Measurements from ENCODE around the gene NRXN3. TPM values are rescaled to one million over a fixed set of nuclear protein-coding genes. Genes with fewer than 3 reads are reported as not detected.

Gene NRXN3
- total RNA-seq, 1 donor, result 2.5 TPM

DNA sequence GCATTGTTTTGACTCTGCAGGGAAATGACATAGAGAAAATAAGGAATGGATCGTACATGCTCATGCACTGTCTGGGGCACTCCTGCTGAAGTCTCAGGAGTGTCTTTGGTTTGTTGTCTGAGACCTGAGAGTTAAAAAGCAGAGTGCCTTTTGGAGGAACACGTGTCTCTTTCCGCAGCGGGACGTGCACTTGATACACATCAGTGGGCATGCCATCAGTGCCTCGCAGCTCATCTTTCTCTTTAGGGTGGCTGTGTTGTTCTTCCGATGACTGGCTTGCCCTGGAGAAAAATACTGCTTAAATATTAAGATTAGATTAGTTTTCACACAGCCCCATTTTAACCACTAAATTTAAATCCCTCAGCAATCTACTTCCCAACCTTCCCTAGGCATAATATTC lies 1205.2 kb downstream of the NRXN3 start:
- Histone ChIP-seq H2AFZ (ENCODE audit: low read length) (no peak overlapping the region), H3K79me2 (ENCODE audit: insufficient read depth, low read length) (no peaks in the 10 kb centered on the region), H3K4me1 (ENCODE audit: insufficient read depth, low read length) (no peaks in the 10 kb centered on the region), H3K27ac (ENCODE audit: low read depth, low read length) (no peak overlapping the region), H4K20me1 (ENCODE audit: insufficient read depth, low read length) (no peaks in the 10 kb centered on the region), H3K36me3 (ENCODE audit: insufficient read depth, low read length) (no peaks in the 10 kb centered on the region), H3K9me3 (ENCODE audit: low read depth, low read length) (no peaks in the 10 kb centered on the region), H3K27me3 (ENCODE audit: insufficient read depth, low read length) (no peaks in the 10 kb centered on the region), H3K4me2 (ENCODE audit: insufficient read depth, low read length) (no peak overlapping the region), H3K4me3 (ENCODE audit: insufficient read depth, low read length) (no peak overlapping the region)
- TF ChIP-seq, protein P1, sequence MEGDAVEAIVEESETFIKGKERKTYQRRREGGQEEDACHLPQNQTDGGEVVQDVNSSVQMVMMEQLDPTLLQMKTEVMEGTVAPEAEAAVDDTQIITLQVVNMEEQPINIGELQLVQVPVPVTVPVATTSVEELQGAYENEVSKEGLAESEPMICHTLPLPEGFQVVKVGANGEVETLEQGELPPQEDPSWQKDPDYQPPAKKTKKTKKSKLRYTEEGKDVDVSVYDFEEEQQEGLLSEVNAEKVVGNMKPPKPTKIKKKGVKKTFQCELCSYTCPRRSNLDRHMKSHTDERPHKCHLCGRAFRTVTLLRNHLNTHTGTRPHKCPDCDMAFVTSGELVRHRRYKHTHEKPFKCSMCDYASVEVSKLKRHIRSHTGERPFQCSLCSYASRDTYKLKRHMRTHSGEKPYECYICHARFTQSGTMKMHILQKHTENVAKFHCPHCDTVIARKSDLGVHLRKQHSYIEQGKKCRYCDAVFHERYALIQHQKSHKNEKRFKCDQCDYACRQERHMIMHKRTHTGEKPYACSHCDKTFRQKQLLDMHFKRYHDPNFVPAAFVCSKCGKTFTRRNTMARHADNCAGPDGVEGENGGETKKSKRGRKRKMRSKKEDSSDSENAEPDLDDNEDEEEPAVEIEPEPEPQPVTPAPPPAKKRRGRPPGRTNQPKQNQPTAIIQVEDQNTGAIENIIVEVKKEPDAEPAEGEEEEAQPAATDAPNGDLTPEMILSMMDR (IDR thresholded peaks at IDR 0.05; ENCODE audit: extremely low read depth, low read depth, low read length), result no peak
- DNase-seq (ENCODE audit: insufficient read length, low spot score, missing footprints), result no peak

DNA sequence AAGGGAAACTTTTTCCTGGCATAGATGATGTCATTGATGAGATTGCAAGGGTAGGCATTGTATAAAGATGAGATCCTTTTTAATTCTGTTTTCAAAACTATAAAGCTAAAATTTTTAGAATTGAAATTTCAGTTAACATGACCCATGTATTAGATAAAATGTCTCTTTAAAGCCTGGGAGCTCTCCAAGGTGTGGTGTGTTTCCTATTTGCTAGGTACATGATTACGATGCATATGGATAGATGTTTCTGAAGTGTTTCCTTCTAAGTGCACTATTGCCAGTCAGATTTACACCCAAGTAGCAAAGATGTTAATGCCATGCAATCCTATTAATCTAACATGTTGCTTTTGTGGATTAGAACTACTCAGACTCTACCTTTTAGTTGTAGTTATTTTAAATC lies 1206.4 kb downstream of the NRXN3 start:
- no peak for DNase-seq (ENCODE audit: insufficient read length, low spot score, missing footprints)

DNA sequence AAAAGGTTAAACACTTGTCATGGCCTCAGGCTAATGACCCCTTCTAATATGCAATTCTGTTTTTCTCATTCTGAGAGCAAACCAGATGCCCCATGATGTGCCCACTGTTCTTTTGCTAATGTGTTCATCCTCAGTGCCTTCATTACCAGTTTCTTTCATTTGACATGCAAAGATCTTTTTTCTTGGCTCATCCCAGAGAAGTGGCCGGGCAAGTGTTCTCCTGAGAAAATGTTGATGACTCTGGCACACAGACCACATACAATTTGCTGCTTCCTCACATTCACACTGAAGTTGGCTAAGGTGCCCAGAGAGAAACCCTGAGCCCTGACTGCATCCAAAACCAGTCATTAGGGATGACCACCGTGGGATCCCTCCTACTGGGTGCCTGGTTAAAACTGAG lies 1207.8 kb downstream of the NRXN3 start:
- TF ChIP-seq, protein P1 (IDR thresholded peaks at IDR 0.05; ENCODE audit: extremely low read depth, low read depth, low read length), result no peak
- Histone ChIP-seq H3K27me3 (ENCODE audit: insufficient read depth, low read length) (no peaks in the 10 kb centered on the region), H3K4me2 (ENCODE audit: insufficient read depth, low read length) (no peak overlapping the region), H2AFZ (ENCODE audit: low read length) (no peak overlapping the region), H3K27ac (ENCODE audit: low read depth, low read length) (no peak overlapping the region), H3K36me3 (ENCODE audit: insufficient read depth, low read length) (no peaks in the 10 kb centered on the region), H3K4me1 (ENCODE audit: insufficient read depth, low read length) (no peaks in the 10 kb centered on the region), H4K20me1 (ENCODE audit: insufficient read depth, low read length) (no peaks in the 10 kb centered on the region), H3K79me2 (ENCODE audit: insufficient read depth, low read length) (no peaks in the 10 kb centered on the region), H3K9me3 (ENCODE audit: low read depth, low read length) (no peaks in the 10 kb centered on the region), H3K4me3 (ENCODE audit: insufficient read depth, low read length) (no peak overlapping the region)
- no peak for DNase-seq (ENCODE audit: insufficient read length, low spot score, missing footprints)

More for the DNA sequence above, 1206.4 kb downstream of the NRXN3 start:
- Histone ChIP-seq H3K27me3 (ENCODE audit: insufficient read depth, low read length) (no peaks in the 10 kb centered on the region), H3K4me3 (ENCODE audit: insufficient read depth, low read length) (no peak overlapping the region), H3K9me3 (ENCODE audit: low read depth, low read length) (no peaks in the 10 kb centered on the region), H2AFZ (ENCODE audit: low read length) (no peak overlapping the region), H3K4me1 (ENCODE audit: insufficient read depth, low read length) (no peaks in the 10 kb centered on the region), H3K79me2 (ENCODE audit: insufficient read depth, low read length) (no peaks in the 10 kb centered on the region), H3K27ac (ENCODE audit: low read depth, low read length) (no peak overlapping the region), H4K20me1 (ENCODE audit: insufficient read depth, low read length) (no peaks in the 10 kb centered on the region), H3K36me3 (ENCODE audit: insufficient read depth, low read length) (no peaks in the 10 kb centered on the region), H3K4me2 (ENCODE audit: insufficient read depth, low read length) (no peak overlapping the region)
- TF ChIP-seq, protein P1 (IDR thresholded peaks at IDR 0.05; ENCODE audit: extremely low read depth, low read depth, low read length), result no peak

DNA sequence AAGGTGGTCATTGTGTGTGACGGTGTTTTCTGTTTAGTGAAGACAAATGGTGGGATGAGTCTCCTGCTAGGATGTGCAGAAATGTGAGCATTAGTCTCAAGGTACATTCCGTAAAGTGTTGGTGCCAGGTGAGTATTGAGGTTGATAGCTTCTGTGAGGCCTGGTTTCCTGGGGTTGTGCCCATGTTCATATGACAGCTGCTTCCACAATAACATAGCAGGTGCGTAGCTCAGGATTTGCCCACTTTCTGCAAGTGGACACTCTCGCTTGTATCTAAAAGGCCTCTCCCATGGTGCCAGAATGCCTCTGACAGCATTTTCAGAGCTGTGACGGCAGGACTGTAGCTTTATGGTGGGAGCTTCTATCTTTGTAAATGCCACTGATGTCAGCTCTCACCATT lies 1209.1 kb downstream of the NRXN3 start:
- no peaks in the 10 kb centered on the region for H3K27me3 ChIP-seq (ENCODE audit: insufficient read depth, low read length)
- no peak overlapping the region for H3K27ac ChIP-seq (ENCODE audit: low read depth, low read length)
- H4K20me1 ChIP-seq (ENCODE audit: insufficient read depth, low read length), result no peaks in the 10 kb centered on the region
- H3K79me2 ChIP-seq (ENCODE audit: insufficient read depth, low read length), result no peaks in the 10 kb centered on the region
- no peak overlapping the region for H3K4me3 ChIP-seq (ENCODE audit: insufficient read depth, low read length)
- TF ChIP-seq, protein P1 (IDR thresholded peaks at IDR 0.05; ENCODE audit: extremely low read depth, low read depth, low read length), result no peak
- DNase-seq (ENCODE audit: insufficient read length, low spot score, missing footprints), result no peak
- H3K36me3 ChIP-seq (ENCODE audit: insufficient read depth, low read length), result no peaks in the 10 kb centered on the region
- H2AFZ ChIP-seq (ENCODE audit: low read length), result no peak overlapping the region
- H3K4me2 ChIP-seq (ENCODE audit: insufficient read depth, low read length), result no peak overlapping the region
- H3K4me1 ChIP-seq (ENCODE audit: insufficient read depth, low read length), result no peaks in the 10 kb centered on the region
- H3K9me3 ChIP-seq (ENCODE audit: low read depth, low read length), result no peaks in the 10 kb centered on the region

Data from osteoblast (primary cell).